Measurements from ENCODE around the gene STAT3. TPM values are rescaled to one million over a fixed set of nuclear protein-coding genes. Genes with fewer than 3 reads are reported as not detected.
A peak's percentile ranks its signal among the peaks of the same experiment; 100 is the strongest.

Gene STAT3
- total and polyA plus RNA-seq, 2 of the 13 experiments (the other 11 are each of a cell fraction or from before 2014, with no cell fraction given), result 61.8 to 62.4 TPM

DNA sequence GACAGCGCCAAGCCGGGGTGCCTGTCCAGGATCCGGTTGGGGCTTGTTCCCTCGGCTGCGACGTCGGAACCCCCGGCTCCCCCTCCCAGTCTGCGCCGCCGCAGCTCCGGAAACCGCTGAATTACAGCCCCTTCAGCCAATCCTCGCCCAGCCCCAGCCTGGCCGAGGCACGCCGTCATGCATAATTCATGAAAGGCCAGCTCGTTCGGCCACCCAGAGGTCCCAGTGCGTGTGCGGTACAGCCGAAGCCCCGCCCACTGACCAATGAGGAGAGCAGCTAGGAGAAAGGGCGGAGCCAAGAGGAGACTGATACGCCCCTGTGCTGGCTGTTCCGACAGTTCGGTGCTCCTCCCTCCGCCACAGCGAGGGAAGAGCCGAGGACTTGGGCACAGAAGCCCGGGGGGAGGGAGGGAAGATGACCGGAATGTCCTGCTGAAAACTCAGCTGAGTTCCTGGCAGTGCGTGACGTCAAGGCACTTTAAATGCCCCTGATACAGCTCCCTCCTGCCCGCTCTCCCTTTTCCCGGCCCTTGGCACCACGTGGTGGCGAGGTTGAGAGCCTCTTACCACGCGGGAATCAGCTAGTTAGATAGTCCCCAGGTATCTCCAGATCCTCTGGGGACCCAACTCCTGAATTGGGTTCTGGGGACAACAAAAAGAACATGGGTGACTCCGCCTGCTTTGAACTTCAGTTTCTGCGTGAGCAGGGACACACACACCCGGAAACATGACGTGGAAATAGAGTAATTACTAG is at the start of gene STAT3 (continued):
- TF ChIP-seq, protein P1, sequence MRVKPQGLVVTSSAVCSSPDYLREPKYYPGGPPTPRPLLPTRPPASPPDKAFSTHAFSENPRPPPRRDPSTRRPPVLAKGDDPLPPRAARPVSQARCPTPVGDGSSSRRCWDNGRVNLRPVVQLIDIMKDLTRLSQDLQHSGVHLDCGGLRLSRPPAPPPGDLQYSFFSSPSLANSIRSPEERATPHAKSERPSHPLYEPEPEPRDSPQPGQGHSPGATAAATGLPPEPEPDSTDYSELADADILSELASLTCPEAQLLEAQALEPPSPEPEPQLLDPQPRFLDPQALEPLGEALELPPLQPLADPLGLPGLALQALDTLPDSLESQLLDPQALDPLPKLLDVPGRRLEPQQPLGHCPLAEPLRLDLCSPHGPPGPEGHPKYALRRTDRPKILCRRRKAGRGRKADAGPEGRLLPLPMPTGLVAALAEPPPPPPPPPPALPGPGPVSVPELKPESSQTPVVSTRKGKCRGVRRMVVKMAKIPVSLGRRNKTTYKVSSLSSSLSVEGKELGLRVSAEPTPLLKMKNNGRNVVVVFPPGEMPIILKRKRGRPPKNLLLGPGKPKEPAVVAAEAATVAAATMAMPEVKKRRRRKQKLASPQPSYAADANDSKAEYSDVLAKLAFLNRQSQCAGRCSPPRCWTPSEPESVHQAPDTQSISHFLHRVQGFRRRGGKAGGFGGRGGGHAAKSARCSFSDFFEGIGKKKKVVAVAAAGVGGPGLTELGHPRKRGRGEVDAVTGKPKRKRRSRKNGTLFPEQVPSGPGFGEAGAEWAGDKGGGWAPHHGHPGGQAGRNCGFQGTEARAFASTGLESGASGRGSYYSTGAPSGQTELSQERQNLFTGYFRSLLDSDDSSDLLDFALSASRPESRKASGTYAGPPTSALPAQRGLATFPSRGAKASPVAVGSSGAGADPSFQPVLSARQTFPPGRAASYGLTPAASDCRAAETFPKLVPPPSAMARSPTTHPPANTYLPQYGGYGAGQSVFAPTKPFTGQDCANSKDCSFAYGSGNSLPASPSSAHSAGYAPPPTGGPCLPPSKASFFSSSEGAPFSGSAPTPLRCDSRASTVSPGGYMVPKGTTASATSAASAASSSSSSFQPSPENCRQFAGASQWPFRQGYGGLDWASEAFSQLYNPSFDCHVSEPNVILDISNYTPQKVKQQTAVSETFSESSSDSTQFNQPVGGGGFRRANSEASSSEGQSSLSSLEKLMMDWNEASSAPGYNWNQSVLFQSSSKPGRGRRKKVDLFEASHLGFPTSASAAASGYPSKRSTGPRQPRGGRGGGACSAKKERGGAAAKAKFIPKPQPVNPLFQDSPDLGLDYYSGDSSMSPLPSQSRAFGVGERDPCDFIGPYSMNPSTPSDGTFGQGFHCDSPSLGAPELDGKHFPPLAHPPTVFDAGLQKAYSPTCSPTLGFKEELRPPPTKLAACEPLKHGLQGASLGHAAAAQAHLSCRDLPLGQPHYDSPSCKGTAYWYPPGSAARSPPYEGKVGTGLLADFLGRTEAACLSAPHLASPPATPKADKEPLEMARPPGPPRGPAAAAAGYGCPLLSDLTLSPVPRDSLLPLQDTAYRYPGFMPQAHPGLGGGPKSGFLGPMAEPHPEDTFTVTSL (CRISPR knock-in tag; IDR thresholded peaks at IDR 0.05; ENCODE audit: borderline replicate concordance), result peak; percentile 94
- TF ChIP-seq, protein P2, sequence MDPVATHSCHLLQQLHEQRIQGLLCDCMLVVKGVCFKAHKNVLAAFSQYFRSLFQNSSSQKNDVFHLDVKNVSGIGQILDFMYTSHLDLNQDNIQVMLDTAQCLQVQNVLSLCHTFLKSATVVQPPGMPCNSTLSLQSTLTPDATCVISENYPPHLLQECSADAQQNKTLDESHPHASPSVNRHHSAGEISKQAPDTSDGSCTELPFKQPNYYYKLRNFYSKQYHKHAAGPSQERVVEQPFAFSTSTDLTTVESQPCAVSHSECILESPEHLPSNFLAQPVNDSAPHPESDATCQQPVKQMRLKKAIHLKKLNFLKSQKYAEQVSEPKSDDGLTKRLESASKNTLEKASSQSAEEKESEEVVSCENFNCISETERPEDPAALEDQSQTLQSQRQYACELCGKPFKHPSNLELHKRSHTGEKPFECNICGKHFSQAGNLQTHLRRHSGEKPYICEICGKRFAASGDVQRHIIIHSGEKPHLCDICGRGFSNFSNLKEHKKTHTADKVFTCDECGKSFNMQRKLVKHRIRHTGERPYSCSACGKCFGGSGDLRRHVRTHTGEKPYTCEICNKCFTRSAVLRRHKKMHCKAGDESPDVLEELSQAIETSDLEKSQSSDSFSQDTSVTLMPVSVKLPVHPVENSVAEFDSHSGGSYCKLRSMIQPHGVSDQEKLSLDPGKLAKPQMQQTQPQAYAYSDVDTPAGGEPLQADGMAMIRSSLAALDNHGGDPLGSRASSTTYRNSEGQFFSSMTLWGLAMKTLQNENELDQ (CRISPR knock-in tag; IDR thresholded peaks at IDR 0.05; ENCODE audit: borderline replicate concordance), result peak; percentile 91
- TF ChIP-seq, protein P3, sequence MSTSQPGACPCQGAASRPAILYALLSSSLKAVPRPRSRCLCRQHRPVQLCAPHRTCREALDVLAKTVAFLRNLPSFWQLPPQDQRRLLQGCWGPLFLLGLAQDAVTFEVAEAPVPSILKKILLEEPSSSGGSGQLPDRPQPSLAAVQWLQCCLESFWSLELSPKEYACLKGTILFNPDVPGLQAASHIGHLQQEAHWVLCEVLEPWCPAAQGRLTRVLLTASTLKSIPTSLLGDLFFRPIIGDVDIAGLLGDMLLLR (CRISPR knock-in tag; IDR thresholded peaks at IDR 0.05), result peak; percentile 99
- TF ChIP-seq ZNF816 (CRISPR knock-in tag; IDR thresholded peaks at IDR 0.05; ENCODE audit: borderline replicate concordance), result peak; percentile 99
- TF ChIP-seq, protein P4, sequence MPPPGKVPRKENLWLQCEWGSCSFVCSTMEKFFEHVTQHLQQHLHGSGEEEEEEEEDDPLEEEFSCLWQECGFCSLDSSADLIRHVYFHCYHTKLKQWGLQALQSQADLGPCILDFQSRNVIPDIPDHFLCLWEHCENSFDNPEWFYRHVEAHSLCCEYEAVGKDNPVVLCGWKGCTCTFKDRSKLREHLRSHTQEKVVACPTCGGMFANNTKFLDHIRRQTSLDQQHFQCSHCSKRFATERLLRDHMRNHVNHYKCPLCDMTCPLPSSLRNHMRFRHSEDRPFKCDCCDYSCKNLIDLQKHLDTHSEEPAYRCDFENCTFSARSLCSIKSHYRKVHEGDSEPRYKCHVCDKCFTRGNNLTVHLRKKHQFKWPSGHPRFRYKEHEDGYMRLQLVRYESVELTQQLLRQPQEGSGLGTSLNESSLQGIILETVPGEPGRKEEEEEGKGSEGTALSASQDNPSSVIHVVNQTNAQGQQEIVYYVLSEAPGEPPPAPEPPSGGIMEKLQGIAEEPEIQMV (CRISPR knock-in tag; IDR thresholded peaks at IDR 0.05; ENCODE audit: low read depth), result peak; percentile 94
- TF ChIP-seq, protein P5, sequence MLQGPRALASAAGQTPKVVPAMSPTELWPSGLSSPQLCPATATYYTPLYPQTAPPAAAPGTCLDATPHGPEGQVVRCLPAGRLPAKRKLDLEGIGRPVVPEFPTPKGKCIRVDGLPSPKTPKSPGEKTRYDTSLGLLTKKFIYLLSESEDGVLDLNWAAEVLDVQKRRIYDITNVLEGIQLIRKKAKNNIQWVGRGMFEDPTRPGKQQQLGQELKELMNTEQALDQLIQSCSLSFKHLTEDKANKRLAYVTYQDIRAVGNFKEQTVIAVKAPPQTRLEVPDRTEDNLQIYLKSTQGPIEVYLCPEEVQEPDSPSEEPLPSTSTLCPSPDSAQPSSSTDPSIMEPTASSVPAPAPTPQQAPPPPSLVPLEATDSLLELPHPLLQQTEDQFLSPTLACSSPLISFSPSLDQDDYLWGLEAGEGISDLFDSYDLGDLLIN (CRISPR knock-in tag; IDR thresholded peaks at IDR 0.05; ENCODE audit: borderline replicate concordance), result peak; percentile 80; the same call in 1 of the 2 replicates
- TF ChIP-seq SRSF9 (IDR thresholded peaks at IDR 0.05; ENCODE audit: borderline replicate concordance, insufficient read depth, low read depth, low read length, poor library complexity, severe bottlenecking), result no peak
- peak; percentile 94; the same call in 1 of the 2 replicates for TF ChIP-seq KLF15 (CRISPR knock-in tag; IDR thresholded peaks at IDR 0.05; ENCODE audit: borderline replicate concordance)
- TF ChIP-seq, protein P6, sequence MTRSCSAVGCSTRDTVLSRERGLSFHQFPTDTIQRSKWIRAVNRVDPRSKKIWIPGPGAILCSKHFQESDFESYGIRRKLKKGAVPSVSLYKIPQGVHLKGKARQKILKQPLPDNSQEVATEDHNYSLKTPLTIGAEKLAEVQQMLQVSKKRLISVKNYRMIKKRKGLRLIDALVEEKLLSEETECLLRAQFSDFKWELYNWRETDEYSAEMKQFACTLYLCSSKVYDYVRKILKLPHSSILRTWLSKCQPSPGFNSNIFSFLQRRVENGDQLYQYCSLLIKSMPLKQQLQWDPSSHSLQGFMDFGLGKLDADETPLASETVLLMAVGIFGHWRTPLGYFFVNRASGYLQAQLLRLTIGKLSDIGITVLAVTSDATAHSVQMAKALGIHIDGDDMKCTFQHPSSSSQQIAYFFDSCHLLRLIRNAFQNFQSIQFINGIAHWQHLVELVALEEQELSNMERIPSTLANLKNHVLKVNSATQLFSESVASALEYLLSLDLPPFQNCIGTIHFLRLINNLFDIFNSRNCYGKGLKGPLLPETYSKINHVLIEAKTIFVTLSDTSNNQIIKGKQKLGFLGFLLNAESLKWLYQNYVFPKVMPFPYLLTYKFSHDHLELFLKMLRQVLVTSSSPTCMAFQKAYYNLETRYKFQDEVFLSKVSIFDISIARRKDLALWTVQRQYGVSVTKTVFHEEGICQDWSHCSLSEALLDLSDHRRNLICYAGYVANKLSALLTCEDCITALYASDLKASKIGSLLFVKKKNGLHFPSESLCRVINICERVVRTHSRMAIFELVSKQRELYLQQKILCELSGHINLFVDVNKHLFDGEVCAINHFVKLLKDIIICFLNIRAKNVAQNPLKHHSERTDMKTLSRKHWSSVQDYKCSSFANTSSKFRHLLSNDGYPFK (CRISPR knock-in tag; IDR thresholded peaks at IDR 0.05; ENCODE audit: borderline replicate concordance), result peak; percentile 93; the same call in 1 of the 2 replicates
